Measurements from ENCODE around the gene SMIM1.

SMIM1 gene

GRCh38 chr1:3775490-3776230 is 3.1 kb downstream of the SMIM1 start:
- FAIRE-seq (no peak), DNase-seq (ENCODE audit: insufficient read length, low spot score) (peak; percentile 71)

DNA sequence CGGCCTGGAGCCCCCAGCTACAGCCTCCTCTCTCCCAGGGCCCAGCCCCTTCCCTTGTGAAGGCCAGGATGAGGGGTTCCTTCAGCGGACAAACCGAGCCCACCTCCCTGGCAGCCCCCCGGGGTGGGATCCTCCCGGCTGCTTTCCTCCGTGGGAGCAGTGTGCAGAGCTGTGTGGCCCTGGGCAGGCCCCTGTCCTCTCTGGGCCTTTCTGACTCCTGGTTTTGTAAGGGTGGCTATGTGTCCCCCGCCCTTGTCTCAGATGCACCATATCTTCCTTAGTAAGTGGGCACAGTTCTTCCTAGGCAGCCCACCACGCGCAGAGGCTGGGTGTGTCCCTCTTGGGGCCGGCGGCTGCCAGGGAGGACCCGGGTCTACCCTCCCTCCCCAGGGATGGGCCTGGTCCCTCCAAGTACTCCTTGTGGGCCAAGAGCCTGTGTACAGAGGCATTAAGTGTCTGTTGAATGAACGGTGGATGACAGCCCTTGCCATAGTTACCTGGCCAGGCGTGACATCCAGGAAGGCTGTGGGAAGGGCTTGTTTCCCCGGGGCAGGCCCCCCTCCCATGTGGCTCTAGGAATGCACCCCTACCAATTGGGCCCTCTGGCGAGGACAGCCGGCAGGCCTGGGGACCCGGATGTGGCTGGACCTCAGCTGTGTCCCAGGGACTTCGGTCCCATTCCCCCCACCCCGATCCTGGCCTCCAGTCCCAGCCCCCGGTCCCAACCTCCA is 3.8 kb downstream of the SMIM1 start:
- DNase-seq (ENCODE audit: insufficient read length, low spot score) (no peak), FAIRE-seq (no peak)

DNA sequence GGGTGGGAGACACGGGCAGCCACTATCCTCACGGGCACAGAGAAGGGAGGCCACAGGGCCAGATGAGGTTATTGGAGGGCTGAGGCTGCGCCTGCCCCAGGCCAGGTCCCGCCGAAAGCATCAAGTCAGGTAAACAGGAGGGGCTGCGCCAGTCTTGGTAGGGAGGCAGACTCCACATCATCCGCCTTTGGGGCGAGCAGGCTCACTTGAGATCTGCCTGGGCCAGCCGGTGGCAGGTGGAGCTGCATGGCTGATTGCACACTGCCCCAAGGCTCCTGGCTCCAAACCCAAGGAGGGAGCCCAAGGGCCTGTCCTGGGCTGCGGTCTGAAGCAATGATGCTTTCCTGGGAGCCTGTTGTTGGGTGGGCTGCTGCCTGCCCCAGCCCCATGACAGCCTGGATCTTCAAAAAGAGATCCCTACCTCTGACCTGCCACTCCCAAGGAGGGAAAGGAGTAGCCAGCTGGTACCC is 4.6 kb downstream of the SMIM1 start:
- DNase-seq (ENCODE audit: insufficient read length, low spot score) (no peak), FAIRE-seq (no peak)

DNA sequence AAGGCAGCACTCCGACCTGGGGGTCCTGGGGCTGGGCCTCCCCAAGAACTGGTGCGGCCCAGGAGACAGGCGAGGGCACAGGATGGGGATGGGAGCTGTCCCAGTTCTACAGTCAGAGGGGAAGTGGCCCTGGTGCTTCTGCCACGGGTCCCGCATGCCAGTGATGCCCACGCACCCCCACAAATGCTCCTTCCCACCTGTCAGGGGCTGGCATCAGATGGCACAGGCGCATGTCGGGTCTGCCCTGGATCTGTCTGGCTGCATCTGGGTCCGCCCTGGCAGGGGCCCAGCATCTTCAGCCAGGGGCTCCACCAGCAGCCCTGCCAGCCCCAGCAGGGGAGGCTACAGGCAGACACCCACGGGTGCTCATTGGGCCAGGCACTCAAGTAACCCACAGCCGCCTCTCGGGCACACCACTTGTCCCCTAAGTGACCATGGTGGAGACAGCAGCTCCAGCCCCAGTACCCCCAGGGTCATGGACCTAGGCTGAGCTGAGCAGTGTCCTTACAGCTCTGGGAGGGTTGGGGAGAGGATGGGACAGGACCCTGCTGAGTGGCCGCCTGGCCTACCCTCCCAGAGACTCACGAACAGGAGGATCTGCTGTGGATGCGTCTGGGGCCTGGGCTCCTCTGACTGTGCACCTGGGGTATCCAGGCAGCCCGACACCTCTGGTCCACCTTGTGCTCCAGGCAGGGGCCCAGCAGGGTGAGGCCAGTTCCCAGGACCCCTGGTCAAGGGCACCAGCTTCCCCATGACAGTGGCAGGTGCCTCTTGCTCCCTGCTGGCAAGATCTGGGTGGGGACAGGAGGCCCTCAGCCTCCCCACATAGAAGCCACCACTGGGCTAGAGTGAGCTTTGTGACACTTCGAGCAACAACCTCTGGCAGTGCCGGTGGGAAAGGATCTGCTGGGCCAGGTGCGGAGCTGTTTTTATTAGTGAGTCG is 5.4 kb downstream of the SMIM1 start:
- FAIRE-seq (no peak), DNase-seq (ENCODE audit: insufficient read length, low spot score) (no peak)

DNA sequence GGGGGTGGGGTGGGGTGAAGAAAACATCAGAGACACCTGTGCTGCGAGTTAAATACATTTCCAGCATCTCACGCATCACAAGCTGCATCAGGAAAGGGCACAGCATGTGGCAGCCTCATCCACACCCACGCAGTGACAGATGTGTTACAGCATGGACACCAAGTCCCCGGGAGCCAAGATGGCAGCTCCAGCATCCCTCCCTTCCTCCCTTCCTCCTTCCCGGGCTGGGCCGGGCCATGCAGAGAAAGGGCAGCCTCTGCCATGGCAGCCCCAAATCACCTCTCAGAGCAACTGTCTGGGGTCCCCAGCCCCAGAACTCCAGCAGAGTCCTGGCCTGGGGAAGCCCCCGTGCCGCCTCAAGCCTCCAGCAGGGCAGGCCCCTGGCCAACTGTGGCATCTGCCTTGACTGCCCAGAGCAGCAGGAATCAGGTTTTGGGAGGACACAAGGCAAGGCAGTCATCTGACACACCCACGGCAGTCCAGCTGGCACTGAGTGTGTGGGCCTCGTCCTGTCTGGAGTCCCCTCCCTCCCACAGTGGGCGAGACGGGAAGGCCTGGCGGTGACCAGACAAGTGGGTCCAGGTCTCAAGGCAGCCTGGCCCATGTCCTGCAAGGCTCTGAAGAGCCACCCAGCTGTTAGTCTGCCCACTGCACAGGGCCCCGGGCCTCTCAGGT is 6.2 kb downstream of the SMIM1 start:
- FAIRE-seq = no peak

DNA sequence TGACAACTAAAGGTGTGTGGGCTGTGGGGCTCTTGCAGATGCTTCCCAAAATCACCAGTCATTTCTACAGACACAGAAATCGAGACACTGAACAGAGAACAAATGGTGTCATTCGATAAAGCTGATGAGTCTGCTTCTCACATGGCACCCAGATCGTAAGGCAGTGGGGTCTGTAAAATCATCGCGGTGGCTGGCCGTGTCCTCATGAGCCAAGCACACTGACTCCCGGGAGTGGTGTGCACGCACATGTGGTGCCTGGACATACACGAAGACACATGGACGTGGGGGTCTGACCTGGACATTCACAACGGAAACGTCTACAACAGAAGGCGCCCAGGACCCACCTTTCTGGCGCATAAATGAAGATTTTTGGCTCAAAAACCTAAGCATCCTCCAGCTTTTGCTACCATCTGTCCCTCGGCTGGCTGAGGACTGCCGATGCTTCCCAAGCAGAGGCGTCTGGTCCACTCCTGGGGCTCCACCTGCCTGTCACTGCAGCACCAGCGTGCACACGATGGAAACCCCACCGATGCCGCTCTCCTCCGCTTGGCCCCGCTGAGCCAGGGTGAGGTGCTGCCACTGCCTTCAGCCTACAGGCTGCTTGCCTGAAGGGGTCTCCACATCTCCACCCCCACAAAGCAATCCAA is 6.8 kb downstream of the SMIM1 start:
- FAIRE-seq (no peak), DNase-seq (ENCODE audit: insufficient read length, low spot score) (no peak)

More for the DNA sequence above, 6.2 kb downstream of the SMIM1 start:
- no peak for DNase-seq (ENCODE audit: insufficient read length, low spot score)

GRCh38 chr1:3779912-3780416 is 7.4 kb downstream of the SMIM1 start:
- FAIRE-seq (no peak), DNase-seq (ENCODE audit: insufficient read length, low spot score) (no peak)

DNA sequence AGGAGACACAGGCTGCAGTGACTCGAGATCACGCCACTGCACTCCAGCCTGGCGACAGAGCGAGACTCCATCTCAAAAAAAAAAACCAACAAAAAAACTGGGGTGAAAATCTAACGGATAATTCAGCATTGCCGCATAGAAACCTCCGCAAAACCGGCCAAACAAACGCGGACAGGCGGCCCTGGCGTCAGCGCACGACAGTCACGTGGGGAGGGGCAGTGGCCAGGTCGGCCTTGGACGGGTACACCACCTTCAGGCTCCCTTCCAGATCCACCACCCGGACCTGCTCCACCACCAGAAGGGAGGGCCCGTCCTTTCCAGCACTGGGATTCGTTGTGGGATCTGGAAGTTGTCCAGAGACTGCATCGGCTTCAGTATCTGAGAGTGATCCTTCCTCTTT is 8.4 kb downstream of the SMIM1 start:
- FAIRE-seq = no peak

DNA sequence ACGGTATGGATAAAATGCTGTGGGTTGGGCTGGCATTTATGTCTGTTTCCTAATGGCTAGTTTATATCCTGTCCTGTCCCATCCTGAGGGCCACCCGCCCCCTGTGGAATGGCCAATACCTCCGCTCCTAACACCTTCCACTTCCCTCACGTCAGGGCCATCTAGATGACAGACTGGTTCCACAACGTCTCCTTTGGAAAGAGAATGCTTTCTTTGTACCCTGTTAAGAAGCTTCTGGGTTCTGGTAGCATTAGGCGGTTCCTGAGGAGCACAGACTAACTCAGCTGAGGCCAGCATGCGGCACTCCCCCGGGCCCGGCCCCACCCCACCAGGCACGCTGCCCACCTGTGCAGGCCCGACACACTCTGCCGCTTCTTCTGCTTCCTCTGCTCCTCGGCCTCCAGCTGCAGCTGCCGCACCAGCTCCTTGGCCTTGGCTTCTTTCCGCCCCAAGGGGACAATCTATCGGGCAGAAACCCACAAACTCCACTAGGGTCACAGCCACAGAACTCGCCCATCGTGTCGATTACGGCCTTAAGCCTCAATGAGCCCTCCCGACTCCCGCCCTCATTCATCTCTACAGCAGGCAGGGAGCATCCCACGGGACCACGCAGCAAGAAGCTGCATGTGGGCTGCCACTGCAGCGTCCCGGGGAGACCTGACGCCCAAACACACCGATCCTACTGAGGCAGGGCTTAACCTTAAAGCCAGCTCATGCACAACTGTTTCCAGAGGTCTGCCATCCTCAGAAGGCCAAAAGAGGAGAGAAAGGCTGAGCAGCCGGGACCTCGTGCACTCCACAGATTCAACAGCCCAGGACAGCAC is 11.3 kb downstream of the SMIM1 start:
- no peak for FAIRE-seq

More for the DNA sequence above, 8.4 kb downstream of the SMIM1 start:
- no peak for DNase-seq (ENCODE audit: insufficient read length, low spot score)

GRCh38 chr1:3785045-3785444 is 12.5 kb downstream of the SMIM1 start:
- no peak for FAIRE-seq
- no peak for DNase-seq (ENCODE audit: insufficient read length, low spot score)

More for the DNA sequence above, 11.3 kb downstream of the SMIM1 start:
- no peak for DNase-seq (ENCODE audit: insufficient read length, low spot score)

DNA sequence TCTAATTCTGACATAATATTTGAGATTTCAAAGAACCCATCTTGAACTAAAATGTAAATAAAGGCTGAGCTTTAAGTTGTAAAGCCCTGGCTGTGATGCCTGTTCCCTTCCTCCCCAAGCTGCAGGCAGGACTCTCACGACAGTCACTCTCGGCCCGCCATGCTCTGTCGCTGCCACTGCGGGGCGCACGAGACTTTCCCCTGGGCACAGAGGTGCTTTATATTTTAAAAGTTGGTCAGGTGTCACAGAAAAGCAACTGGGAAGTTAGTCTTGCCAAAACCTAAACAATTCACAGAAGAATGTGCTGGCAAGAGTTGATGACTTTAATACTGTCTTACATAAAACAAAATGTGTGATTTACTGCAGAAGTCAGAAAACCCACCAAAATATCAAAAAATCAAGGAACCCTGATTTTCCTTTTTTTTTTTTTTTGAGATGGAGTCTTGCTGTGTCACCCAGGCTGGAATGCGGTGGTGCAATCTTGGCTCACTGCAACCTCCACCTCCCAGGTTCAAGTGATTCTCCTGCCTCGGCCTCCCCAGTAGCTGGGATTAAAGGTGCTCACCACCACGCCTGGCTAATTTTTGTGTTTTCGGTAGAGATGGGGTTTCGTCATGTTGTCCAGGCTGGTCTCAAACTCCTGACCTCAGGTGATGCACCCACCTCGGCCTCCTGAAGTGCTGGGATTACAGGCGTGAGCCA is 13.1 kb downstream of the SMIM1 start:
- DNase-seq (ENCODE audit: insufficient read length, low spot score) (no peak), FAIRE-seq (no peak)

- DNase-seq (ENCODE audit: insufficient read length, low spot score) (no peak), FAIRE-seq (no peak)
Measured at GRCh38 chr1:3786468-3787348, 14.2 kb downstream of the SMIM1 start.

- no peak for DNase-seq (ENCODE audit: insufficient read length, low spot score)
- no peak for FAIRE-seq
Measured at GRCh38 chr1:3787349-3787715, 14.8 kb downstream of the SMIM1 start.

- DNase-seq (ENCODE audit: insufficient read length, low spot score) (no peak), FAIRE-seq (no peak)
Measured at GRCh38 chr1:3787745-3788605, 15.4 kb downstream of the SMIM1 start.

GRCh38 chr1:3788756-3789420 is 16.3 kb downstream of the SMIM1 start:
- no peak for FAIRE-seq
- DNase-seq (ENCODE audit: insufficient read length, low spot score) = no peak

Measured in GM19239 (cell line).